Measurements from ENCODE around the gene ATPAF1. TPM values are rescaled to one million over a fixed set of nuclear protein-coding genes. Genes with fewer than 3 reads are reported as not detected.
"Not testable (repeated sequence)": the region's sequence is repeated elsewhere in the genome, so short reads cannot be mapped to it uniquely, and the experiment has no call there.

Gene ATPAF1
- total and polyA plus RNA-seq, 9 donors: 42.5 to 59.4 (median 50.8) TPM

DNA sequence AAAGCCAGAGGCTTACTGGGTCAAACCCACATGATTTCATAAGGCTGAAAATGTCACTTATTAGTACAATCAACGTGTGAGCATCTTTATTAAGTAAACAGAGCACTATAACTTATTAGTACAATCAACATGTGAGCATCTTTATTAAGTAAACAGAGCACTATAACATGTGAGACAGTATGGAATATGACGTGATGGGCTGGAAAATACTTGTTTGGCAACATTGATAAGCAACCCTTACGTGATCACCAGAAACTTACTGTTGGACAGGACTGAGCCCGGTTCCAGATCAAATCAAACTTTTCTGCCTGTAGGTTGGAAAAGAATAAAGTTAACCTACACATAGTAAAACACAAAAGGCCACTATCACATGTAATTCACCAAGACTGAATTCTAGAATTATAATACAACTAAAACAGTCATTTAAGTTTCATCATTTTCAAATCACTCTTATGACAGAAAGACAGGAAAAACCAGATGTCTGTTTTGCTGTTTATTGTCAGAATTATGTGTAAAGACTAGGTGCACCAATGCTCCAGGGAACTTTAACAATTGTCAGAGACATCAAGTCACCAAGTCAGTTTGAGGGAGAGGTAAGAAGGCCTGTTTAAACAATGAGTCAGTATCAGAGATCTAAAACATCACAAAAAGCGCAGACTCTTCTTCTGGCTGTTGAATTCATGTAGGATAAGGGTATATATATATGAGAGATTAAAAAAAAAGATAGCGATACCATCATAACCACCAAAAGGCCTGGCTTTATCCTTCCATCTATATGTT lies 15.7 kb downstream of the ATPAF1 start:
- Histone ChIP-seq H3K9me3 (replicated peaks; ENCODE audit: control insufficient read depth, low read depth, low read length) (peaks cover 16% of the 10 kb centered on the region), H3K27ac (ENCODE audit: low read length) (no peak overlapping the region), H3K36me3 (ENCODE audit: control insufficient read depth, insufficient read depth, low read length) (peaks cover 37% of the 10 kb centered on the region), H3K27me3 (ENCODE audit: control insufficient read depth, insufficient read depth, low read length) (no peaks in the 10 kb centered on the region), H3K4me1 (ENCODE audit: control insufficient read depth, insufficient read depth, low read length) (no peaks in the 10 kb centered on the region), H3K4me3 (ENCODE audit: low read length) (no peak overlapping the region)
- DNase-seq: no peak
- WGBS (ENCODE audit: insufficient coverage): no CpG with 5 or more reads among the region's 6 CpGs

- peaks cover 16% of the 10 kb centered on the region for H3K9me3 ChIP-seq (replicated peaks; ENCODE audit: control insufficient read depth, low read depth, low read length)
- not testable (repeated sequence) for DNase-seq; H3K4me1 ChIP-seq (ENCODE audit: control insufficient read depth, insufficient read depth, low read length); H3K27ac ChIP-seq (ENCODE audit: low read length); H3K27me3 ChIP-seq (ENCODE audit: control insufficient read depth, insufficient read depth, low read length); H3K4me3 ChIP-seq (ENCODE audit: low read length)
- peaks cover 38% of the 10 kb centered on the region for H3K36me3 ChIP-seq (ENCODE audit: control insufficient read depth, insufficient read depth, low read length)
- no CpG with 5 or more reads among the region's 3 CpGs for WGBS (ENCODE audit: insufficient coverage)
Observed at GRCh38 chr1:46651152-46651551, 17.0 kb downstream of the ATPAF1 start.

GRCh38 chr1:46650491-46650890 lies 17.7 kb downstream of the ATPAF1 start:
- Histone ChIP-seq H3K27ac (ENCODE audit: low read length) (no peak overlapping the region), H3K27me3 (ENCODE audit: control insufficient read depth, insufficient read depth, low read length) (no peaks in the 10 kb centered on the region), H3K4me3 (ENCODE audit: low read length) (no peak overlapping the region), H3K9me3 (replicated peaks; ENCODE audit: control insufficient read depth, low read depth, low read length) (peaks cover 16% of the 10 kb centered on the region), H3K4me1 (ENCODE audit: control insufficient read depth, insufficient read depth, low read length) (no peaks in the 10 kb centered on the region), H3K36me3 (ENCODE audit: control insufficient read depth, insufficient read depth, low read length) (peaks cover 34% of the 10 kb centered on the region)
- WGBS (ENCODE audit: insufficient coverage): no CpG with 5 or more reads among the region's 3 CpGs
- DNase-seq: no peak

- Histone ChIP-seq H3K9me3 (replicated peaks; ENCODE audit: control insufficient read depth, low read depth, low read length) (peaks cover 16% of the 10 kb centered on the region), H3K27ac (ENCODE audit: low read length) (no peak overlapping the region), H3K4me3 (ENCODE audit: low read length) (no peak overlapping the region), H3K27me3 (ENCODE audit: control insufficient read depth, insufficient read depth, low read length) (no peaks in the 10 kb centered on the region), H3K4me1 (ENCODE audit: control insufficient read depth, insufficient read depth, low read length) (no peaks in the 10 kb centered on the region), H3K36me3 (ENCODE audit: control insufficient read depth, insufficient read depth, low read length) (peaks cover 32% of the 10 kb centered on the region)
- WGBS (ENCODE audit: insufficient coverage): 100% methylated on average over 1 of the region's 2 CpGs
- no peak for DNase-seq
Observed at GRCh38 chr1:46649764-46650163, 18.4 kb downstream of the ATPAF1 start.

DNA sequence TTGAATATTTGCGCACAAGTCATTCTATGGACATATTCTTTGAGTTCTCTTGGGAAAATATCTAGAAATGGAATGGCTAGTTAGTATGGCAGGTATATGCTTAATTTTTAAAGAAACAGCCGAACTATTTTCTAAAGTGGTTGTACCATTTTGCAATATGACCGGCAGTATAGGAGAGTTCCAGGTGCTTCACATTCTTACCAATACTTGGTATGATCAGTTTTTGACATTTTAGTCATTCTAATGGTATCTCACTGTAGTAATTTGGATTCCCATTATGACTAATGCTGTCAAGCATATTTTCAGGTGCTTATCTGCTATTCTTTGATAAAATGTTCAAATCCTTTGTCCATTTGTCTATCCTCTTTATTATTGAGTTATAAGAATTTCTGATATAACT lies 20.6 kb downstream of the ATPAF1 start:
- WGBS (ENCODE audit: insufficient coverage): 80% methylated on average over 1 of the region's 3 CpGs
- no peak overlapping the region for H3K27ac ChIP-seq (ENCODE audit: low read length)
- no peak for DNase-seq
- no peaks in the 10 kb centered on the region for H3K4me1 ChIP-seq (ENCODE audit: control insufficient read depth, insufficient read depth, low read length)
- no peaks in the 10 kb centered on the region for H3K27me3 ChIP-seq (ENCODE audit: control insufficient read depth, insufficient read depth, low read length)
- peaks cover 16% of the 10 kb centered on the region for H3K9me3 ChIP-seq (replicated peaks; ENCODE audit: control insufficient read depth, low read depth, low read length)
- H3K4me3 ChIP-seq (ENCODE audit: low read length): no peak overlapping the region
- peaks cover 28% of the 10 kb centered on the region for H3K36me3 ChIP-seq (ENCODE audit: control insufficient read depth, insufficient read depth, low read length)

GRCh38 chr1:46646844-46647243 lies 21.3 kb downstream of the ATPAF1 start:
- Histone ChIP-seq H3K4me1 (ENCODE audit: control insufficient read depth, insufficient read depth, low read length) (no peaks in the 10 kb centered on the region), H3K36me3 (ENCODE audit: control insufficient read depth, insufficient read depth, low read length) (peaks cover 27% of the 10 kb centered on the region), H3K9me3 (replicated peaks; ENCODE audit: control insufficient read depth, low read depth, low read length) (peaks cover 16% of the 10 kb centered on the region), H3K27me3 (ENCODE audit: control insufficient read depth, insufficient read depth, low read length) (no peaks in the 10 kb centered on the region), H3K4me3 (ENCODE audit: low read length) (no peak overlapping the region), H3K27ac (ENCODE audit: low read length) (no peak overlapping the region)
- no peak for DNase-seq
- WGBS (ENCODE audit: insufficient coverage): 100% methylated on average over 1 of the region's 2 CpGs

- no peaks in the 10 kb centered on the region for H3K27me3 ChIP-seq (ENCODE audit: control insufficient read depth, insufficient read depth, low read length)
- peaks cover 16% of the 10 kb centered on the region for H3K9me3 ChIP-seq (replicated peaks; ENCODE audit: control insufficient read depth, low read depth, low read length)
- no peak for DNase-seq
- no peak overlapping the region for H3K4me3 ChIP-seq (ENCODE audit: low read length)
- H3K4me1 ChIP-seq (ENCODE audit: control insufficient read depth, insufficient read depth, low read length): no peaks in the 10 kb centered on the region
- WGBS (ENCODE audit: insufficient coverage): no CpG with 5 or more reads among the region's 1 CpG
- no peak overlapping the region for H3K27ac ChIP-seq (ENCODE audit: low read length)
- H3K36me3 ChIP-seq (ENCODE audit: control insufficient read depth, insufficient read depth, low read length): peaks cover 32% of the 10 kb centered on the region
Observed at GRCh38 chr1:46646331-46646730, 21.8 kb downstream of the ATPAF1 start.

GRCh38 chr1:46645815-46646214 lies 22.3 kb downstream of the ATPAF1 start:
- no peaks in the 10 kb centered on the region for H3K27me3 ChIP-seq (ENCODE audit: control insufficient read depth, insufficient read depth, low read length)
- H3K9me3 ChIP-seq (replicated peaks; ENCODE audit: control insufficient read depth, low read depth, low read length): peaks cover 16% of the 10 kb centered on the region
- no peaks in the 10 kb centered on the region for H3K4me1 ChIP-seq (ENCODE audit: control insufficient read depth, insufficient read depth, low read length)
- DNase-seq: no peak
- no peak overlapping the region for H3K4me3 ChIP-seq (ENCODE audit: low read length)
- WGBS (ENCODE audit: insufficient coverage): 0% methylated on average over 1 of the region's 4 CpGs
- no peak overlapping the region for H3K27ac ChIP-seq (ENCODE audit: low read length)
- H3K36me3 ChIP-seq (ENCODE audit: control insufficient read depth, insufficient read depth, low read length): peaks cover 33% of the 10 kb centered on the region

DNA sequence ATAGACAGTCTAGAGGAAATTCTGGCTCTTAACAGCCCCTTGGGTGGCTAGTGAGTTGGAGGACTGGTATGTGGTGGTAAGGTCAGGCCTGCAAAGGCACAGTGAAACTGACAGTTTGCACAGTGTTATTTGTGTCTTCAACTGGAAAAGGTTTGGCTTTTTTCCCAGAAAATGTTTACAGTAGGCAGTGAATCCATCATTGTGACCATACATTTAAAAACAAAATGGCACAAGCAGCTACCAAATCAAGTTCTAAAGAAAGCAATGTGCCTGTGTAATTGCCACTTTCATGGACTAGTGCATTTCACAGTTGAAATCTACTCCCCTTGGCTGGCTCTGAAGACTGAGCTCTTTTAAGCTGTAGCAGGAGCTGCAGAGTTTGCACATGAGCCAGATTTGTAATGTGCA lies 24.8 kb downstream of the ATPAF1 start:
- Histone ChIP-seq H3K27ac (ENCODE audit: low read length) (no peak overlapping the region), H3K27me3 (ENCODE audit: control insufficient read depth, insufficient read depth, low read length) (no peaks in the 10 kb centered on the region), H3K4me1 (ENCODE audit: control insufficient read depth, insufficient read depth, low read length) (no peaks in the 10 kb centered on the region), H3K36me3 (ENCODE audit: control insufficient read depth, insufficient read depth, low read length) (peaks cover 29% of the 10 kb centered on the region), H3K9me3 (replicated peaks; ENCODE audit: control insufficient read depth, low read depth, low read length) (no peaks in the 10 kb centered on the region), H3K4me3 (ENCODE audit: low read length) (no peak overlapping the region)
- no peak for DNase-seq

GRCh38 chr1:46642115-46642680 lies 26.0 kb downstream of the ATPAF1 start:
- Histone ChIP-seq H3K27ac (ENCODE audit: low read length) (no peak overlapping the region), H3K4me3 (ENCODE audit: low read length) (no peak overlapping the region), H3K27me3 (ENCODE audit: control insufficient read depth, insufficient read depth, low read length) (no peaks in the 10 kb centered on the region), H3K9me3 (replicated peaks; ENCODE audit: control insufficient read depth, low read depth, low read length) (no peaks in the 10 kb centered on the region), H3K36me3 (ENCODE audit: control insufficient read depth, insufficient read depth, low read length) (peaks cover 24% of the 10 kb centered on the region), H3K4me1 (ENCODE audit: control insufficient read depth, insufficient read depth, low read length) (no peaks in the 10 kb centered on the region)
- no peak for DNase-seq
